Measurements from ENCODE around the gene MRPL51.

MRPL51 gene

GRCh38 chr12:6460751-6461371 lies 32.2 kb downstream of the MRPL51 start:
- TF ChIP-seq CTCF (IDR thresholded peaks at IDR 0.05): no peak
- TF ChIP-seq ZFX (IDR thresholded peaks at IDR 0.05; ENCODE audit: borderline replicate concordance): no peak
- H3K27ac ChIP-seq: no peak overlapping the region

GRCh38 chr12:6459004-6459337 lies 34.1 kb downstream of the MRPL51 start:
- no peak overlapping the region for H3K27ac ChIP-seq
- TF ChIP-seq CTCF (IDR thresholded peaks at IDR 0.05) (no peak), ZFX (IDR thresholded peaks at IDR 0.05; ENCODE audit: borderline replicate concordance) (no peak)

- TF ChIP-seq CTCF (IDR thresholded peaks at IDR 0.05) (no peak), ZFX (IDR thresholded peaks at IDR 0.05; ENCODE audit: borderline replicate concordance) (no peak)
- H3K27ac ChIP-seq: no peak overlapping the region
Observed at GRCh38 chr12:6458281-6459003, 34.6 kb downstream of the MRPL51 start.

GRCh38 chr12:6457220-6457945 lies 35.7 kb downstream of the MRPL51 start:
- no peak overlapping the region for H3K27ac ChIP-seq
- TF ChIP-seq CTCF (IDR thresholded peaks at IDR 0.05) (no peak), ZFX (IDR thresholded peaks at IDR 0.05; ENCODE audit: borderline replicate concordance) (no peak)

GRCh38 chr12:6452944-6453630 lies 40.0 kb downstream of the MRPL51 start:
- peak overlapping the region; percentile 98 for H3K27ac ChIP-seq
- TF ChIP-seq ZFX (IDR thresholded peaks at IDR 0.05; ENCODE audit: borderline replicate concordance): no peak
- TF ChIP-seq CTCF (IDR thresholded peaks at IDR 0.05): no peak

- no peak for TF ChIP-seq CTCF (IDR thresholded peaks at IDR 0.05)
- TF ChIP-seq ZFX (IDR thresholded peaks at IDR 0.05; ENCODE audit: borderline replicate concordance): no peak
- H3K27ac ChIP-seq: peak overlapping the region; percentile 98
Observed at GRCh38 chr12:6452245-6452943, 40.7 kb downstream of the MRPL51 start.

Data from 22Rv1 (cell line).